ENCODE data around the gene RAB33A.

Gene RAB33A

GRCh38 chrX:130171446-130172126, at the start of gene RAB33A:
RAB33A (plus strand) TSS chrX:130171962; CDS start chrX:130172063, 101 bp downstream.
- in situ Hi-C loops (cut with MboI; ENCODE audit: low sequenced_read_pairs) = no loop called here

DNA sequence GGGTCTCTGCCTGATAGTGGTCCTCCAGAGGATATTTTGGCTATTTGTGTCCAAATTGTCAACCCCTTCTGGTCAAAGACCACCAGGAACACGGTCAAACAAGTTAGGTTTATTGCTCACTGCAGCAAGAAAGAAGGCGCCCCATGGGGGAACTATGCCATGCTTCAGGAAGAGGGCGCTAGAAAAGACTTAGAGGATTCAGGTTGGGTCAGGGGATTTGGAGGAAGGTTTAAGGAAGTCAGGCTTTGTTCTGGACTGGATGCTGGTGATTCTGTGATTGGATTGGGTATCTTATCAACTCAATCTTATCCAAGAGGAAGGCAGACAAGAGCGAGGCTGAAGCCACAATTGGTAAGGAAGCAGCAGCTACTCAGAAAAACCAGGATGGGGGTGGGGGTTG, 47.2 kb upstream of the RAB33A start:
- in situ Hi-C loops (cut with MboI; ENCODE audit: low sequenced_read_pairs) = no loop called here

GRCh38 chrX:130125091-130125874, 46.5 kb upstream of the RAB33A start:
- in situ Hi-C loops (cut with MboI; ENCODE audit: low sequenced_read_pairs) = no loop called here

DNA sequence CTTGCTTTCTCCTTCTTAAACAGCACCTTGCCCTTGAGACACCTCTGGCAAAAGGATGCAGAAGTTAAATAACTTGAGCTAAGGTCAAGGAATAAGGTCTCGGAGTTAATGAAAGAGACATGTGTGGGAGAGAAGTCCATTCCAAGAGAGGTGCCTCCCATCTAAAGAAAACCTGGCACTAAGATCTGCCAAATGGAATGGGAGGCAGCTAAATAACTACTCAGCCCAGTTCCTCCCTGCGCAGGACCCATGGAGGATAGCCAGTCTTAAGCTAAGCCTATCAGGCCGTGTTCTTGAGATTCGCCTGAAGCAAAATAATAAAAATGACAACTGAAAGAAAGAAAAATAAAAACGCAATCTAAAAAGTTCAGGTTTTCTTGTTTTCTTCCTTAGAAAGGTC, 40.8 kb upstream of the RAB33A start:
- in situ Hi-C loops (cut with MboI; ENCODE audit: low sequenced_read_pairs) = no loop called here

DNA sequence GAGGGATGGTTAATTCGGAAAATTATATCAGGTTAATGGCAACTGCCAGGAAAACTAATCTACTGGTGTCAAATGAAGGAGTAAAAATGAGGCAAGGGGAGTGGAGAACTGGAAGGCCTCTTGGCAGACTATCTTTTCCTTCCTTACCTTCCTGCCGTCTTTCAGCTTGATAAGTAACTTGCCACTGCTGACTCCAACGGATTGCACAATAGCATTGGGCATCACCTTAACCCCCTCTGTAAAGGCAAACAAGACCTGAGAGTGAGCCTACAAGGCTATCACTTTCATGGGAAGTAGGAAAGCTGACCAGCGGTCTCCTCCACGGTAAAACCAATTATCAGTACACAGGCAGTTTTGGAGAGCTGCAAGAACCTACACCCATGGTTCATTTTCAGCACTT, 35.3 kb upstream of the RAB33A start:
- in situ Hi-C loops (cut with MboI; ENCODE audit: low sequenced_read_pairs) = no loop called here

DNA sequence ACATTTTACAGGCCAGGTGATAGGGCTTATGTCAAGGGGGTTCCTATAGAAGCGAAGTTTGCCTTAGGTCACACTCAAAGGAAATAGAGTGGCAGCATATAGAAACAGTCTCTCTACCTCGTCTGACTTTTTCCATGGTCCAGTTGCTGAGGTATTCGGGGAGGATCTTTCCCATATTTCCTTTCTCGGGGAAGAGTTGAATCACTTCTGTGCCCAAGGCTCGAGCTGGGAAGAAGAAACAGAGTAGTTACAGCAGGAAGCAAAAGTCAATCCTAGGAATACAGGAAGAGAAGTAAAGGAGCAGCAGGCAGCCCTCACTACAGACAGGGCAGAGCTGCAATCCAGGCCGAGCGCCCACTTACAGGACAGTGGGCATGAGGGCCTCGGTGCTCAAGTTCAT, 34.8 kb upstream of the RAB33A start:
- in situ Hi-C loops (cut with MboI; ENCODE audit: low sequenced_read_pairs) = no loop called here

DNA sequence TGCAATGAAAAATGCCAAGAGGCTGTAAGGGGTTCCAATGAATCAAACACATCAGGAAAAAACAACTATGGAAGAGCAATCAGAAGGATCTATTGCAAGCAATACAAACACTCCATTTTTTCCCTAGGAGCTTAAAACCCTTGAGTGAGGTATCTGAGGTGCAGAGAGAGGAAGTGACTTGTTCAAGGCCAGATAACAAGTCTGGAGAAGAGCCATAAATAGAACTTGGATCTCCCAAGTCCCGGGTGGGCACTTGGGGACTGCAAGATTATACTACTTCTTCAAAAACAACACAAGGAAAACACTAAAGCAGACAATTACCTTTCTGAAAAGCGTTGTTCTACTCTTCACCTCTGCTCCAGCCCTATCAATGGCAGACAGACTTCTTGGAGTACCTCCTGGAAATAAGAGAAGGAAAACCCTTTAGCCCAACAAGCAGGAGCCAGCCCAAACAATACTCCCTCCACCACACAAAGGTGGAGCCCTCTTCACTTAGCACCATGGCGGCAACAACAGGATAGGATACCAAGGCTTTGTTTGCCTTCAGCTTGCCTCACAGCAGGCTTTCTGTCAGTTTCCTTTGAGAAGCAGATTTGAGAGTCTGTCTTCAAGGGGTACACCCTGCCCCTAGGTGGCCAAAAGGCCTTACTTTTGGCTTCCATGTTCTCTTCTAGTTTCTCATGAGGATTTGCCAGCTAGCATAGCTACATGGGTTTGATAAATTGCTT, 32.1 kb upstream of the RAB33A start:
- in situ Hi-C loops (cut with MboI; ENCODE audit: low sequenced_read_pairs) = no loop called here

DNA sequence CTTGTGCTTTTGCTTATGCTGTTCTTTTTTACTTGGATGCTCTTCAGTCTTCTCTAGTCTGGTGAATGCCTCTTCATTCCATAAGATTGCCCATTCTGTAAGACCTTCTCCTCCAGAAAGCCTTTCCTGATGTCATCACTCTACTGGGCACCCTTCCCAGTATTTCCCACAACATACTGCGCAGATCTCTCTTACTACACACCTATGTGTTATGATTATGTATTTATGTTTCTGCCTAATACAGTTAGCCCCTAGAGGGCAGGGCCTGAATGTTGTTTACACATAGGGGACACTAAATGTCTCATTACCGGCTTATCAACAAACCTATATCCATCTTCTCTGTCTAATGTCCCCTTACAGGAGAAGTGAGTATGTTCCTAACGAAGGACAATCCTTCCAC, 27.3 kb upstream of the RAB33A start:
- in situ Hi-C loops (cut with MboI; ENCODE audit: low sequenced_read_pairs) = no loop called here

GRCh38 chrX:130145123-130145522, 26.6 kb upstream of the RAB33A start:
- in situ Hi-C loops (cut with MboI; ENCODE audit: low sequenced_read_pairs) = no loop called here

DNA sequence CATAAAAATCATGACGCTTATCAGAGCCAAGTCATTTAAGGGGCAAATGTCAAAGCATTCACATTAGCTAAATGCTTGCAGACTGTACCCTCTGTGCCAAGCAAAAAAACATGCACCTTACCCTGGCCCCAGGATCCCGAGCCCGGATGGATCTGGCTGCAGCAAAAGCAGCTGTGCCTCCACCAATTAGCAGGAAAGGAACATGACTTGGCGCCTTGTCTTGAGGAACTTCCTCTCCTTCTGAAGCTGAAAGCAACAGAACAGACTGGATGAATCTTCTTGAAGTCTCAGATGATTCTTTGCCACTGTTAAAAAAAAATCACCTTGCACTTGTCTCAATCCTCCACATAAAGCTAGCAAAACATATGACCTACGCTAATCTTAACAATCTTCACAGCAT, 24.1 kb upstream of the RAB33A start:
- in situ Hi-C loops (cut with MboI; ENCODE audit: low sequenced_read_pairs) = no loop called here

GRCh38 chrX:130155564-130155963, 16.2 kb upstream of the RAB33A start:
- in situ Hi-C loops (cut with MboI; ENCODE audit: low sequenced_read_pairs) = no loop called here

DNA sequence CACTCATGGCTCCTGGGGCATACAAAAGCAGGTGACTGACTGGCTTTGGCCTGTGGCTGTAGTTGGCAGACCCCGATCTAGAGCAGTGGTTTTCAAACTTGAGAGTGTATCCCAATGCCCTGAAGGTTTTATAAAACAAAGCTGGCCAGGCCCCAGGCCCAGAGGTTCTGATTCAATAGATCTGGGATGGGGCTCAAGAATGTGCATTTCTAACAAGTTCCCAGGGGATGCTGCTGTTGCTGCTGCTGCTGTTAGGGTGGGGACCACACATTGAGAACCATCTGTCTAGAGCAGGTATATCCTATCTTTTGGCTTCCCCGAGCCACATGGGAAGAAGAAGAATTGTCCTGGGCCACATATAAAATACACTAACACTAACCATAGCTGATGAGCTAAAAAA, 13.5 kb upstream of the RAB33A start:
- in situ Hi-C loops (cut with MboI; ENCODE audit: low sequenced_read_pairs) = no loop called here

- in situ Hi-C loops (cut with MboI; ENCODE audit: low sequenced_read_pairs) = no loop called here
Observed at GRCh38 chrX:130159776-130160175, 12.0 kb upstream of the RAB33A start.

DNA sequence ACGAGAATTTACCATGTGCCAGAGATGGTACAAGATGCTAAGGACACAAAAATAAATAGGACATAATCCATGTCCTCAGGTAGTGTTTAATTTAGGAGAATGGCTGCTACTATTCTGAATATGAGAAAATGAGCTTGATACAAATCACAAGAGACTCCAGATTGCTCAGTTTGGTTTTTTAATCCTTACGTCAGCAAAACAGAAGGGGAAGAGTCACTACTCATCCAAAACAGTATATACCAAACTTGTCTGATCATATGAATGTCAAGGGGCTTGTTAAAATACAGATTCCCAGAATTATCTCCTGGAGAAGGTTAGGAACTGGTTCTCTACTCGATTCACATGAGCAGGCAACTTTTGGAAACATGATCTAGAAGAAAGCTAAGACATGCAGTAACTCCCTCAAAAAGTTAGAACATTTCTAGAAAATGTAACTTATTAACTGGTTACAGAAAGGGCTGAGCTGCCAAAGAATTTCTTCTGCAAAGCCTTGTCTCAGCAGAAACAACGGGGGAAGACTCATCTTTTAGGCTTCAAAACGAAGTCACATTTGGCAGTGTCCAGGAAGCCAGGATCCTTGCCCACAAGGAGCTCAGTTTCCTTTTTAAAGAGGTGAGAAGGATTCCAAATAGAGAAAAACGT, 9.5 kb upstream of the RAB33A start:
- in situ Hi-C loops (cut with MboI; ENCODE audit: low sequenced_read_pairs) = no loop called here

GRCh38 chrX:130163398-130163797, 8.4 kb upstream of the RAB33A start:
- in situ Hi-C loops (cut with MboI; ENCODE audit: low sequenced_read_pairs) = no loop called here

DNA sequence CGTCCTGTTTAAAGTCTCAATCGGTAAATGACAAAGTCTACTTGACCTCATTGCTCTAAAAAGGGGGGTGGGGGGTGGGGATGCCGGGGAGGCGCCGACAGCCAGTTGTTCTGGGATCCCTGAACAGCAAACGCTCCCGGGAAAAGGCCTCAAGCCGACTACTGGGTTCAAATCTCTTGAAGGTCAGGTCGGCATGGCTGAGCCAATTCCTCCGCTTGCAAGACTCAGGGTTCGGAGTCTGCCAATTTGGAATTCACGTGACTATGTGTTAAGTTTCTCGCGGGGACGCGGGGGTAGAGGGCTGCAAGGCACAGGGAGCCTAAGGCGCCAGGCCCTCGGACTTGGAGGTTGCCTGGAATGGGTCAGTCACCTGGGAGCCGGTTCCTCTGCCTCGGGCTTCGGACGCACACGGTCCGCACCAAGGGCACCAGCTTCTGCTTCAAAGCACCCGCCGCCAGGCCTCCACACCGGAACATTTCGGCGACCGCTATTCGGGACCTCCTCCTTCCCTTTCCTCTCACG, 6.5 kb upstream of the RAB33A start:
- in situ Hi-C loops (cut with MboI; ENCODE audit: low sequenced_read_pairs) = no loop called here

- in situ Hi-C loops (cut with MboI; ENCODE audit: low sequenced_read_pairs) = no loop called here
Observed at GRCh38 chrX:130165703-130166502, 5.9 kb upstream of the RAB33A start, which contains the start of gene AIFM1. AIFM1 (minus strand) TSS chrX:130165841; CDS start chrX:130165656, 185 bp downstream.

DNA sequence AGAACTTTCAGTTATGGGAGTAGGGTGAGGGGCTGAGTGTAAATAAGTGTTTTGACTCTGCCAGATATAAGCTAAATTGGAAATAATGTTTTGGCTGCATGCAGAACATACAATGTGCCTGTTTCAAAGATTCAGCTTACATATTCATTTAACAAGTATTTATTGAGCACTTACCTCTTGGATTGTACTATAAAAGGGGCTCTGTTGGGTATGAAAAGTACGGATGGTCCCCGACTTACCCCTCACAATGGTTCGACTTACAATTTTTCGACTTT, 5.3 kb upstream of the RAB33A start:
- in situ Hi-C loops (cut with MboI; ENCODE audit: low sequenced_read_pairs) = no loop called here

DNA sequence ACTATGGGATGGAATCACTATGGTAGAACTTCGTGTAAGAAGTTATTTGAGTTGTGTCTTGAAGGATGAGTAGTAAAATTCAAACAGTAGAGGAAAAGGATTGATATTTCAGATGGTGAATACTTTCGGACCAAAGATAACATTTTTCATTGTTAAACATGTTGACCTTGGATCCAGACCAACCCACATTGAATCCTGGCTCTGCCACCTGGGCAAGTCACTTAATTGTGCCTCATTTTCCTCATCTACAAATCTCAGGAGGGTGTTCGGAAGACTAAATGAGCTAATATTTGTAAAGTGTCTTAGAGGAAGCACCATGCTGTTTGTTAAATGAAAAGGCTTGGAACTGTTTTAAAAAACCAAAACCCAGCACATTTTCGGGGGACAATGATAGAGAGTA, 4.7 kb upstream of the RAB33A start:
- in situ Hi-C loops (cut with MboI; ENCODE audit: low sequenced_read_pairs) = no loop called here

- in situ Hi-C loops (cut with MboI; ENCODE audit: low sequenced_read_pairs) = no loop called here
Observed at GRCh38 chrX:130170752-130171445, 863 bp upstream of the RAB33A start.
